ENCODE data around the gene PPP1R11. TPM values are rescaled to one million over a fixed set of nuclear protein-coding genes. Genes with fewer than 3 reads are reported as not detected.

PPP1R11 gene
- total and polyA plus RNA-seq, 2 of the 13 experiments (the other 11 are each of a cell fraction or from before 2014, with no cell fraction given), result 32.1 to 58.9 TPM

DNA sequence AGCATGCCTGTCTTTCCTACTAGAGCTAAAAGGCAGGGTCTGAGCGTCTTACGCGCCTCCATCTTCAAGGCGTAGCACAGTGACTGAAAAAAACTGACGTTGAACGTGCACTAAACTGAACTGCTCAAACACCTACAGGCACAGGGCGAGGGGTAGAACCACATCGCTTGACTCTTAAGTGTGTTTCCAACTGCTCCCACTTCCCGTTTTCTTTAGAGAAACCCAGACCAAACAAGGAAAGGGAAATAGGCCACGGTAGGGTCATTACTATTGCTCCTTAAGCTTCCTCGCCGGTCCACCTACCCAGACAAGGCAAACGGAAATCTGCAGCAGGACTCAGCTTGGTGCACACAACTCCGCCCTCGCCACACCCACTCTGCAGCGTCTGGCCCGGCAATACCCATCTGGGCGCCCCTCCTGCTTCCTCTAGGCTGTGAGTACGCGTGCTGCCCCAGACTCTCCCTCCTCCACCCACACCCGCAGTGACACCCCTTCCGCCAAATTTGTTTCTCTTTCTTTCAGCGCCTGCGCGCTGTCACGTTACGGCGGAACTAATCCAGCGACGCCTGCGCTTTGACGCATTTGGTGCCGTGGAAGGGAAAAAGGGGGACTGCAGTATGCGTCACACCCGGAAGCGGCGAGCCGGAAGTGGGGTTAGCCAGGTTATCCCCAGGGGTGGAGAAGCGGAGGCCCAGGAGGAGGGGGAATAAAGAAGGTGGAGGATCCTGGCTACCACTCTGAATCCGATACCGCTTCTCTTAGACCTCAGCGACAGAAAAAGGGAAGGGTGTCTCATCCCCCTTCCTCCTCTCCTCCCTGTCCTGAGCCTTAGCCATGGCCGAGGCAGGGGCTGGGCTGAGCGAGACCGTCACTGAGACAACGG is at the start of gene PPP1R11 (continued):
- TF ChIP-seq, protein P1, sequence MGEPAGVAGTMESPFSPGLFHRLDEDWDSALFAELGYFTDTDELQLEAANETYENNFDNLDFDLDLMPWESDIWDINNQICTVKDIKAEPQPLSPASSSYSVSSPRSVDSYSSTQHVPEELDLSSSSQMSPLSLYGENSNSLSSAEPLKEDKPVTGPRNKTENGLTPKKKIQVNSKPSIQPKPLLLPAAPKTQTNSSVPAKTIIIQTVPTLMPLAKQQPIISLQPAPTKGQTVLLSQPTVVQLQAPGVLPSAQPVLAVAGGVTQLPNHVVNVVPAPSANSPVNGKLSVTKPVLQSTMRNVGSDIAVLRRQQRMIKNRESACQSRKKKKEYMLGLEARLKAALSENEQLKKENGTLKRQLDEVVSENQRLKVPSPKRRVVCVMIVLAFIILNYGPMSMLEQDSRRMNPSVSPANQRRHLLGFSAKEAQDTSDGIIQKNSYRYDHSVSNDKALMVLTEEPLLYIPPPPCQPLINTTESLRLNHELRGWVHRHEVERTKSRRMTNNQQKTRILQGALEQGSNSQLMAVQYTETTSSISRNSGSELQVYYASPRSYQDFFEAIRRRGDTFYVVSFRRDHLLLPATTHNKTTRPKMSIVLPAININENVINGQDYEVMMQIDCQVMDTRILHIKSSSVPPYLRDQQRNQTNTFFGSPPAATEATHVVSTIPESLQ (CRISPR knock-in tag; conservative IDR thresholded peaks at IDR 0.05), result no peak; the same call in 1 of the 2 replicates
- TF ChIP-seq ZNF547 (CRISPR knock-in tag; IDR thresholded peaks at IDR 0.05) (peak; percentile 90; the same call in 1 of the 2 replicates), ZBTB7A (CRISPR knock-in tag; IDR thresholded peaks at IDR 0.05) (no peak), ZNF530 (CRISPR knock-in tag; IDR thresholded peaks at IDR 0.05; ENCODE audit: low read depth) (no peak), HMG20A (CRISPR knock-in tag; IDR thresholded peaks at IDR 0.05; ENCODE audit: borderline replicate concordance) (no peak; the same call in 1 of the 2 replicates), MTF1 (CRISPR knock-in tag; IDR thresholded peaks at IDR 0.05) (no peak), MED13 (CRISPR knock-in tag; IDR thresholded peaks at IDR 0.05) (no peak), KMT2A (CRISPR knock-in tag; IDR thresholded peaks at IDR 0.05) (peak; percentile 84), KAT8 (CRISPR knock-in tag; IDR thresholded peaks at IDR 0.05) (peak; percentile 99), ZNF570 (CRISPR knock-in tag; IDR thresholded peaks at IDR 0.05; ENCODE audit: borderline replicate concordance) (no peak), ZNF441 (CRISPR knock-in tag; IDR thresholded peaks at IDR 0.05; ENCODE audit: borderline replicate concordance) (peak; percentile 80), THAP11 (CRISPR knock-in tag; IDR thresholded peaks at IDR 0.05) (peak; percentile 95), ZEB1 (IDR thresholded peaks at IDR 0.05; ENCODE audit: insufficient replicate concordance, low read depth) (peak; percentile 40), ZNF557 (CRISPR knock-in tag; IDR thresholded peaks at IDR 0.05) (peak; percentile 86), TCF12 (IDR thresholded peaks at IDR 0.05) (no peak), TCF12 (CRISPR knock-in tag; IDR thresholded peaks at IDR 0.05) (no peak; the same call in 1 of the 2 replicates), SOX6 (IDR thresholded peaks at IDR 0.05) (no peak), SOX6 (CRISPR knock-in tag; IDR thresholded peaks at IDR 0.05) (peak; percentile 75), ZNF660 (CRISPR knock-in tag; IDR thresholded peaks at IDR 0.05; ENCODE audit: borderline replicate concordance, low read depth) (no peak)
- TF ChIP-seq, protein P2, sequence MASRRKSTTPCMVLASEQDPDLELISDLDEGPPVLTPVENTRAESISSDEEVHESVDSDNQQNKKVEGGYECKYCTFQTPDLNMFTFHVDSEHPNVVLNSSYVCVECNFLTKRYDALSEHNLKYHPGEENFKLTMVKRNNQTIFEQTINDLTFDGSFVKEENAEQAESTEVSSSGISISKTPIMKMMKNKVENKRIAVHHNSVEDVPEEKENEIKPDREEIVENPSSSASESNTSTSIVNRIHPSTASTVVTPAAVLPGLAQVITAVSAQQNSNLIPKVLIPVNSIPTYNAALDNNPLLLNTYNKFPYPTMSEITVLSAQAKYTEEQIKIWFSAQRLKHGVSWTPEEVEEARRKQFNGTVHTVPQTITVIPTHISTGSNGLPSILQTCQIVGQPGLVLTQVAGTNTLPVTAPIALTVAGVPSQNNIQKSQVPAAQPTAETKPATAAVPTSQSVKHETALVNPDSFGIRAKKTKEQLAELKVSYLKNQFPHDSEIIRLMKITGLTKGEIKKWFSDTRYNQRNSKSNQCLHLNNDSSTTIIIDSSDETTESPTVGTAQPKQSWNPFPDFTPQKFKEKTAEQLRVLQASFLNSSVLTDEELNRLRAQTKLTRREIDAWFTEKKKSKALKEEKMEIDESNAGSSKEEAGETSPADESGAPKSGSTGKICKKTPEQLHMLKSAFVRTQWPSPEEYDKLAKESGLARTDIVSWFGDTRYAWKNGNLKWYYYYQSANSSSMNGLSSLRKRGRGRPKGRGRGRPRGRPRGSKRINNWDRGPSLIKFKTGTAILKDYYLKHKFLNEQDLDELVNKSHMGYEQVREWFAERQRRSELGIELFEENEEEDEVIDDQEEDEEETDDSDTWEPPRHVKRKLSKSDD (CRISPR knock-in tag; IDR thresholded peaks at IDR 0.05; ENCODE audit: low read depth), result no peak
- TF ChIP-seq, protein P3, sequence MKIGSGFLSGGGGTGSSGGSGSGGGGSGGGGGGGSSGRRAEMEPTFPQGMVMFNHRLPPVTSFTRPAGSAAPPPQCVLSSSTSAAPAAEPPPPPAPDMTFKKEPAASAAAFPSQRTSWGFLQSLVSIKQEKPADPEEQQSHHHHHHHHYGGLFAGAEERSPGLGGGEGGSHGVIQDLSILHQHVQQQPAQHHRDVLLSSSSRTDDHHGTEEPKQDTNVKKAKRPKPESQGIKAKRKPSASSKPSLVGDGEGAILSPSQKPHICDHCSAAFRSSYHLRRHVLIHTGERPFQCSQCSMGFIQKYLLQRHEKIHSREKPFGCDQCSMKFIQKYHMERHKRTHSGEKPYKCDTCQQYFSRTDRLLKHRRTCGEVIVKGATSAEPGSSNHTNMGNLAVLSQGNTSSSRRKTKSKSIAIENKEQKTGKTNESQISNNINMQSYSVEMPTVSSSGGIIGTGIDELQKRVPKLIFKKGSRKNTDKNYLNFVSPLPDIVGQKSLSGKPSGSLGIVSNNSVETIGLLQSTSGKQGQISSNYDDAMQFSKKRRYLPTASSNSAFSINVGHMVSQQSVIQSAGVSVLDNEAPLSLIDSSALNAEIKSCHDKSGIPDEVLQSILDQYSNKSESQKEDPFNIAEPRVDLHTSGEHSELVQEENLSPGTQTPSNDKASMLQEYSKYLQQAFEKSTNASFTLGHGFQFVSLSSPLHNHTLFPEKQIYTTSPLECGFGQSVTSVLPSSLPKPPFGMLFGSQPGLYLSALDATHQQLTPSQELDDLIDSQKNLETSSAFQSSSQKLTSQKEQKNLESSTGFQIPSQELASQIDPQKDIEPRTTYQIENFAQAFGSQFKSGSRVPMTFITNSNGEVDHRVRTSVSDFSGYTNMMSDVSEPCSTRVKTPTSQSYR (CRISPR knock-in tag; IDR thresholded peaks at IDR 0.05; ENCODE audit: borderline replicate concordance), result peak; percentile 52; the same call in 1 of the 2 replicates
- TF ChIP-seq, protein P4, sequence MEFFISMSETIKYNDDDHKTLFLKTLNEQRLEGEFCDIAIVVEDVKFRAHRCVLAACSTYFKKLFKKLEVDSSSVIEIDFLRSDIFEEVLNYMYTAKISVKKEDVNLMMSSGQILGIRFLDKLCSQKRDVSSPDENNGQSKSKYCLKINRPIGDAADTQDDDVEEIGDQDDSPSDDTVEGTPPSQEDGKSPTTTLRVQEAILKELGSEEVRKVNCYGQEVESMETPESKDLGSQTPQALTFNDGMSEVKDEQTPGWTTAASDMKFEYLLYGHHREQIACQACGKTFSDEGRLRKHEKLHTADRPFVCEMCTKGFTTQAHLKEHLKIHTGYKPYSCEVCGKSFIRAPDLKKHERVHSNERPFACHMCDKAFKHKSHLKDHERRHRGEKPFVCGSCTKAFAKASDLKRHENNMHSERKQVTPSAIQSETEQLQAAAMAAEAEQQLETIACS (CRISPR knock-in tag; IDR thresholded peaks at IDR 0.05), result no peak
